ENCODE data around the gene SLC37A2. TPM values are rescaled to one million over a fixed set of nuclear protein-coding genes. Genes with fewer than 3 reads are reported as not detected.

Gene SLC37A2
- total RNA-seq, 2 donors from 2014 or later, result 2.0 to 4.2 TPM

GRCh38 chr11:125071846-125072217 lies 8.7 kb downstream of the SLC37A2 start:
- TF ChIP-seq CTCF (IDR thresholded peaks at IDR 0.05), result no peak
- Histone ChIP-seq H3K4me3 (no peak overlapping the region), H3K27ac (peak overlapping the region; percentile 3 to 15), H3K4me1 (no peaks in the 10 kb centered on the region), H3K27me3 (no peaks in the 10 kb centered on the region), H3K36me3 (no peaks in the 10 kb centered on the region), H3K9me3 (no peaks in the 10 kb centered on the region)
- no peak for DNase-seq (ENCODE audit: low spot score)

DNA sequence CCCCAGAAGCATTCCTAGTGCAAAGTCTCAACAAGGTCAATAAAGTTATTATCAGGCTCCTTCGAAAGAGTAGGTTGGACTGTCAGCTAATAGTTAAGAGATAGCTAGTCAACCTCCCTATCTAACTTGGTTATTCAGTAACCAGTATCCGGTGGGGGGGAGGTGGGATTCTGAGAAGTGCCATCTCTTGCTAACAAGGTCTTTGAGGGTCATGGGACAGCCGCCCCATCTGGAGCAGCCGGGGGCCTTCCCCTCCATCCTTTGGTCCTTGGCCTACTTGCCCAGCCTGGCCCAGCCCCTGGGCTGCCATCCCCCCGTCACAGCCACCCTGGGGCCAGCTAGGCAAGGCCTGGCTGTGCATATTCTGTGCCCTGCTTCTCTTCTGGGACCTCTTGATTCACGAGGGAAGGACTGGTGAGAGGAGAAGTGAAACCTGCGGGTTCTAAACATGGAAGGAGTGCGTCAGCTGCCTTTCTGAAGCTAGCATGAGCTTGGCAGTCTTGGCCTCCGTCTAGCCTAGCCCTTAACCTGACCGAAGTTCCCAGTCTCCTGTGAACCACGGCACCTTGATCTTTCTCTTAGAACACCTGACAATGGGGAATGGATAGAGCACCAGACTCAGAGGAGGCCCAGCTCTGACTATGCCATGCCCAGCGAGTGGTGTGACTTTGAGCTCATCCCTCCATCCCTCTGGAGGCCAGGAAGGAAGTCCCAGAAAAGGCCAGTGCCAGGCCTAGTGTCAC lies 9.3 kb downstream of the SLC37A2 start:
- no peak for TF ChIP-seq CTCF (IDR thresholded peaks at IDR 0.05)
- no peak for DNase-seq (ENCODE audit: low spot score)
- H3K27me3 ChIP-seq, result no peaks in the 10 kb centered on the region

DNA sequence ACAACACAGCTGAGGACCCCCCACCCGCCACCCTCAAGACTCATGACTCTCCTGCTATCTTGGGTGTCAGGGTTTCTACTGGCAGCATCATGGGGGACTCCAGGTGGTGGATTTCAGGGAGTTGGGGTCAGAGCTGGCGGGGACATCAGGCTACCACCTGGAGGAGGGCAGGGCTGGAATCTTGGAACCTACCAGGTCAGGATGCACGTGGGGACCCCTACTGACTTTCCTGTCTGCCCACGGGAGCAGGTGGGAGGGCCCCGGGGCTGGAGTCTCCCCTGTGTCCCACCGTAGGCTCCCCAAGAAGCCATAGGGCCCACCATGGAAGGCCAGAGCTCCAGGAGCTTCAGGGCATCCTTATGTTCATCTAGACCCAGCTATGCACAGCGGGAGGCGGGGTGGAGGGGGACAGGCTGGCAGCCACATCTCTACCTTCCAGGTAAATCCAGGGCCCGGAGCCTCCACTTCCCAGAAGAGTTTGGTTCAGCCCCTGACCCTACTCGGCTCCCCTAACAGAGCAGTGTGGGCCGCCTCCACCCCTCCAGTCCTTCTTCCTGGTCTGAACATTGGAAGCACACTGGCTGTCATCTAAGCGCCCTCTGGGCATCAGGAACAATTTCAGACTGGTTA lies 10.0 kb downstream of the SLC37A2 start:
- Histone ChIP-seq H3K4me3 (no peak overlapping the region), H3K27ac (peak overlapping the region in 1 of 2 donors; percentile 26), H3K9me3 (no peaks in the 10 kb centered on the region), H3K4me1 (no peaks in the 10 kb centered on the region), H3K36me3 (no peaks in the 10 kb centered on the region), H3K27me3 (no peaks in the 10 kb centered on the region)
- TF ChIP-seq CTCF (IDR thresholded peaks at IDR 0.05), result no peak
- DNase-seq (ENCODE audit: low spot score), result no peak

More for the DNA sequence above, 9.3 kb downstream of the SLC37A2 start:
- peak overlapping the region in 1 of 2 donors; percentile 26 for H3K27ac ChIP-seq
- H3K4me1 ChIP-seq, result no peaks in the 10 kb centered on the region
- H3K4me3 ChIP-seq, result no peak overlapping the region
- no peaks in the 10 kb centered on the region for H3K36me3 ChIP-seq
- H3K9me3 ChIP-seq, result no peaks in the 10 kb centered on the region

DNA sequence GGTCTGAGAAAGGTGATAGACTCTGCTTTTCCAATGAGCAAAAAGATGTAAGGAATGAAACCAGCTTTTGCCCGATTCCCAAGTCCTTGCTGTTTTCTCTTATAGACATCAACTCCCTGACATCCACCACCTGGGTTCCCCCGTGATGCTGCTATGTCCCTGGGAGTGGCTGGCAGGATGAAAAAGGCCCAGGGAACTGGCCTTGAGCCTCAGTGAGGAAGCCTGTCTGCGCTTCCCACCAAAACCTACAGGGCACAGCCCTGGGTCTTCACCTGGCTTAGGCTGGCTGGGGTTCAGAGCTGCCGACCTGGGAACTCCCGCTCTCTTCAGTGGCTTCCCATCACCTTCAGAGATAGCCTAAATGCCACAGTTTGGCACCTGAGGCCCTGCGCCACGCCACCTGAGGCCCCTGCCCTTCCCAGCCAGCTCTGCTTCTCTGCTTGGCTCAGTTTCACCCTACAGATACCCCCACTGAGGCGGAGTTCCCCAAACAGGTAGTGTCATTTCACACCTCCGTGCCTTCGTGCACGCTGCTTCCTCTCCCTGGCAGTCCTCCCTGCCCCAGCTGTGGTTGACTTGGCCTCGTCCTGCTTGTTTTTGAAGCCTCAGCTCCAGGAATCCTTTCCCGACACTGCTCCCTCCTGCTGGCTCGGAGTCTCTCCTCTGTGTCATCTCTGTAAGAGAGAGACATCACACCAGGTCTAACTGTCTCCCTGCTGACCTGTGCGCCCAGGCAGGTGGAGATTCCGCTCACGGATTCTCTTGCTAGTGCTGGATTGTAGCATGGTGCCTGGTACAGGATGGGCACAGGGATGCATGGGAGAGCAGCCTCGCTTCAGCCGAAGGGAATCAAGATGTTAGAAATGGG lies 10.7 kb downstream of the SLC37A2 start:
- Histone ChIP-seq H3K9me3 (no peaks in the 10 kb centered on the region), H3K4me1 (no peaks in the 10 kb centered on the region), H3K27ac (no peak overlapping the region), H3K36me3 (no peaks in the 10 kb centered on the region), H3K4me3 (no peak overlapping the region), H3K27me3 (no peaks in the 10 kb centered on the region)
- DNase-seq (ENCODE audit: low spot score), result peak; percentile 34
- TF ChIP-seq CTCF (IDR thresholded peaks at IDR 0.05), result no peak

- DNase-seq (ENCODE audit: low spot score), result peak; percentile 43
- Histone ChIP-seq H3K27me3 (no peaks in the 10 kb centered on the region), H3K4me3 (no peak overlapping the region), H3K9me3 (no peaks in the 10 kb centered on the region), H3K4me1 (no peaks in the 10 kb centered on the region), H3K36me3 (no peaks in the 10 kb centered on the region), H3K27ac (no peak overlapping the region)
- no peak for TF ChIP-seq CTCF (IDR thresholded peaks at IDR 0.05)
Observed at GRCh38 chr11:125074511-125075241, 11.6 kb downstream of the SLC37A2 start.

Measured in right atrium auricular region (tissue), 2 donors.